Measurements from ENCODE around the gene ZMYND8.

DNA sequence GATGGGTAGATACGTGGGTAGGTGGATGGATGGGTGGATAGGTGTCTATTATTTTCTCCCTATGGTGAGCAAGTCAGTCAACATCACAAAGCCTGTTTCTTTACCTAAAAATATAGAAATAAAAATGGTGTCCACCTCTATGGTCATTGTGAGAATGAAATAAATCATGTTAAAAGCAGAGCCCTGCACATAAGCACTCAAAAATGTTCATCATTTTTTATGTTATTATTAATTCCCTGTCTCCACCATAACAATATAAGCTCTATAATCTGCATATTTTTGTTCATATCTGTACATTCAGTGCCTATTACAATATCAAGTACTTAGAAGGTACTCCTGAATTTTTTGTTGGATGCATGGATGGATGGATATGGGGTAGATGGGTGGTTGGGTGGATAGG lies 177.6 kb downstream of the ZMYND8 start:
- TF ChIP-seq EZH2 (IDR thresholded peaks at IDR 0.05) (no peak), EZH2phosphoT487 (IDR thresholded peaks at IDR 0.05; ENCODE audit: borderline replicate concordance) (no peak), POLR2AphosphoS5 (IDR thresholded peaks at IDR 0.05; ENCODE audit: low read depth, low read length) (no peak), JUND (IDR thresholded peaks at IDR 0.05) (no peak), REST (IDR thresholded peaks at IDR 0.05; ENCODE audit: low read depth) (no peak), SP1 (IDR thresholded peaks at IDR 0.05; ENCODE audit: low read depth) (no peak), YY1 (IDR thresholded peaks at IDR 0.05; ENCODE audit: extremely low read depth, insufficient replicate concordance, low read depth, low read length) (no peak), POLR2A (IDR thresholded peaks at IDR 0.05; ENCODE audit: borderline replicate concordance, extremely low read depth, insufficient read depth, insufficient read length) (no peak), MAX (IDR thresholded peaks at IDR 0.05) (no peak), ZNF274 (IDR thresholded peaks at IDR 0.05; ENCODE audit: low read depth, low read length) (no peak)
- TF ChIP-seq, protein P1, sequence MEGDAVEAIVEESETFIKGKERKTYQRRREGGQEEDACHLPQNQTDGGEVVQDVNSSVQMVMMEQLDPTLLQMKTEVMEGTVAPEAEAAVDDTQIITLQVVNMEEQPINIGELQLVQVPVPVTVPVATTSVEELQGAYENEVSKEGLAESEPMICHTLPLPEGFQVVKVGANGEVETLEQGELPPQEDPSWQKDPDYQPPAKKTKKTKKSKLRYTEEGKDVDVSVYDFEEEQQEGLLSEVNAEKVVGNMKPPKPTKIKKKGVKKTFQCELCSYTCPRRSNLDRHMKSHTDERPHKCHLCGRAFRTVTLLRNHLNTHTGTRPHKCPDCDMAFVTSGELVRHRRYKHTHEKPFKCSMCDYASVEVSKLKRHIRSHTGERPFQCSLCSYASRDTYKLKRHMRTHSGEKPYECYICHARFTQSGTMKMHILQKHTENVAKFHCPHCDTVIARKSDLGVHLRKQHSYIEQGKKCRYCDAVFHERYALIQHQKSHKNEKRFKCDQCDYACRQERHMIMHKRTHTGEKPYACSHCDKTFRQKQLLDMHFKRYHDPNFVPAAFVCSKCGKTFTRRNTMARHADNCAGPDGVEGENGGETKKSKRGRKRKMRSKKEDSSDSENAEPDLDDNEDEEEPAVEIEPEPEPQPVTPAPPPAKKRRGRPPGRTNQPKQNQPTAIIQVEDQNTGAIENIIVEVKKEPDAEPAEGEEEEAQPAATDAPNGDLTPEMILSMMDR (IDR thresholded peaks at IDR 0.05 in 2 of 3, conservative IDR thresholded peaks at IDR 0.05 in 1 of 3; ENCODE audit: borderline replicate concordance in 1 of 3, insufficient read depth in 1 of 3, low read depth in 2 of 3, low read length in 2 of 3): no peak

All from HCT116 (cell line).